ENCODE data around the gene POPDC2.

Gene POPDC2

GRCh38 chr3:119628816-119629445 is 31.5 kb downstream of the POPDC2 start:
- in situ Hi-C loops (cut with MboI; ENCODE audit: low sequenced_read_pairs, unreplicated experiment): no loop called here
- DNase-seq (ENCODE audit: low spot score): no peak
- no peak for TF ChIP-seq CTCF (IDR thresholded peaks at IDR 0.05; ENCODE audit: borderline replicate concordance, control extremely low read depth, extremely low read depth, insufficient read depth, missing control alignments)

DNA sequence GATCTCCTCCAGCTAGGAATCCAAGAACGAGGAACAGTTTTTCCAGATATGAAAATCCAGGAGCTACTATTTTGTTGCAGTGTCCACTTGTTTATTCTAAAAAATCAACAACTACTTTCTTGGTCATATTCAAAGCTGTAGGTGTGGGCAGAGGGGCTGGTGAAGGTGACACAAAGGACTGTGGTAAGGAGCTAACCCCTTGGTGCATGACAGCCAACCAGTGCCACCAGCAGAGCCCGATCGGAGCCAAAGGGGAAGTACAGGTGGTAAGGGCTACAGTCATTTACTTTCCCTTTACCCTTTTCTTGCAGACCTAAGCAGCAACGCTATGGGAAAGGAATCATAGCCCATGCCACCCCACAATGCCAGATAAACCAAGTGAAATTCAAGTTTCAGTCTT is 32.0 kb downstream of the POPDC2 start:
- in situ Hi-C loops (cut with MboI; ENCODE audit: low sequenced_read_pairs, unreplicated experiment): no loop called here
- DNase-seq (ENCODE audit: low spot score): no peak
- no peak for TF ChIP-seq CTCF (IDR thresholded peaks at IDR 0.05; ENCODE audit: borderline replicate concordance, control extremely low read depth, extremely low read depth, insufficient read depth, missing control alignments)

- DNase-seq (ENCODE audit: low spot score): no peak
- in situ Hi-C loops (cut with MboI; ENCODE audit: low sequenced_read_pairs, unreplicated experiment): no loop called here
- TF ChIP-seq CTCF (IDR thresholded peaks at IDR 0.05; ENCODE audit: borderline replicate concordance, control extremely low read depth, extremely low read depth, insufficient read depth, missing control alignments): no peak
These were observed 32.9 kb downstream of the POPDC2 start for GRCh38 chr3:119627461-119627860.

DNA sequence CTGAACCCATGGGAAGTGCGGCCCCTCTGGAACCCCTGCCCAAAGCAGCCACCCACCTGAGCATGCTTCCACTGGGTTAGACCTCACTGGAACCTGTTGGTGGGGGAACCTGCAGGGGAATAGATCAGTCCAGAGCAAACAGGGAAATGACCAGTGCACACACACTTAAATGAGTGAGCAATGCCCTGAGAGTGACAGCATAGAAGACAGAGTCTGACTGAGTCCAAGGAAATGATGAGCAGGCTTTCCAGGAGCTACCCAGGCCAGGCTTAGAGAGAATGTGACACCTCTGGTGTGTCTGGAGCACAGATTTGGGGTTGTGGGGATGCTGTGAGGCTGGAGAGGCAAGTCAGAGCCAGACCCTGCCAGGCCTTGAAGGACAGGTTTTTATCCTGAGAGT is 34.2 kb downstream of the POPDC2 start:
- in situ Hi-C loops (cut with MboI; ENCODE audit: low sequenced_read_pairs, unreplicated experiment): no loop called here
- no peak for DNase-seq (ENCODE audit: low spot score)
- no peak for TF ChIP-seq CTCF (IDR thresholded peaks at IDR 0.05; ENCODE audit: borderline replicate concordance, control extremely low read depth, extremely low read depth, insufficient read depth, missing control alignments)

GRCh38 chr3:119625451-119626153 is 34.8 kb downstream of the POPDC2 start:
- no peak for DNase-seq (ENCODE audit: low spot score)
- no peak for TF ChIP-seq CTCF (IDR thresholded peaks at IDR 0.05; ENCODE audit: borderline replicate concordance, control extremely low read depth, extremely low read depth, insufficient read depth, missing control alignments)
- in situ Hi-C loops (cut with MboI; ENCODE audit: low sequenced_read_pairs, unreplicated experiment): no loop called here

- in situ Hi-C loops (cut with MboI; ENCODE audit: low sequenced_read_pairs, unreplicated experiment): no loop called here
- no peak for DNase-seq (ENCODE audit: low spot score)
These were observed 36.2 kb downstream of the POPDC2 start for GRCh38 chr3:119624002-119624720.

More at GRCh38 chr3:119624002-119624720, 36.2 kb downstream of the POPDC2 start:
- TF ChIP-seq CTCF (IDR thresholded peaks at IDR 0.05; ENCODE audit: borderline replicate concordance, control extremely low read depth, extremely low read depth, insufficient read depth, missing control alignments): no peak
